ENCODE measurements around the gene PFAS. TPM values are rescaled to one million over a fixed set of nuclear protein-coding genes. Genes with fewer than 3 reads are reported as not detected.
"Not testable (repeated sequence)": the region's sequence is repeated elsewhere in the genome, so short reads cannot be mapped to it uniquely, and the experiment has no call there.

PFAS gene
- polyA plus RNA-seq (ENCODE audit: insufficient read length in 3 of 3) = 10 to 100 TPM; 35.3 to 43.0 (median 38.9) TPM

DNA sequence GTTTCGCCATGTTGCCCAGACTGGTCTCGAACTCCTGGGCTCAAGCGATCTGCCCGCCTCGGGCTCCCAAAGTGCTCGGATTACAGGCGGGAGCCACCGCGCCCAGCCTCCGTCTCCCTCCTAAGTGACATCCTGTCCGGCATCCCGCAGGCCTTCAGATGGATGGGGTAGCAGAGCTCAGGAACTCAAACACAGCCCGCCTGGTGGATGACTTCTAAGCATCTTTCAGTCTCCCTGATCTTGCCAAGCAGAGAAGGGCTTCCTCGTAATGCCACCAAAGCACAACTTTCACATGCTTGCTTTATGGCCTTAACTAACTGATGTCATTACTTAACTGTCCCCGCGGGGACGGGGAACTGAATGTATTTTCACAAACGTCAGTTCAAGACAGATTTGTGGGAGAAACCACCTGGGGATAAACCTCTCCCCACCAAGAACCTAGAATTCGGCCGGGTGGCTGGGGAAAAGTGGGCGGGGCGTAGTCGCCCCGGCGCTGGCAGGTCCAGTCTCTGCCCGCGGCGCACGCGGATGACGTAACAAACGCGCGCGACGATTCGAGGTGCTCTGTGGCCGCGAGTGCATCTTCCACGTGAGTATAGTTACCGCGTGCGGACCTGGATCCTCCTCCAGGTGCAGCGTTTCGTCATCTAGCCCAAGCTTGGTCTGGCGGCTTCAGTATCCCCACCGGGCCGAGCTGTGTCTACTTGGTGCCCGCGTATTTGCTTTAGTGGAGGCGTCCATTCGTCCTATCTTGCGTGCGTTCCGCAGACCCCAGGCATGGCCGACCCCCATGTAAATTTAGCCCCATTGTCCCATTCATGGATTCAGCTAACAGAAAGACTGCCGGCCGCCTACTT lies at the start of gene PFAS:
Gene PFAS, plus strand, starts transcription at position 539 of the 857 bp plus-strand sequence. CDS start 4,649 bp downstream, outside the sequence.
- peak; percentile 89 to 94 (median 93) for DNase-seq (ENCODE audit: low read depth in 3 of 3, low spot score in 2 of 3)

GRCh38 chr17:8204761-8205555 lies 44.1 kb upstream of the PFAS start:
- DNase-seq (ENCODE audit: low read depth in 3 of 3, low spot score in 2 of 3) = no peak

DNA sequence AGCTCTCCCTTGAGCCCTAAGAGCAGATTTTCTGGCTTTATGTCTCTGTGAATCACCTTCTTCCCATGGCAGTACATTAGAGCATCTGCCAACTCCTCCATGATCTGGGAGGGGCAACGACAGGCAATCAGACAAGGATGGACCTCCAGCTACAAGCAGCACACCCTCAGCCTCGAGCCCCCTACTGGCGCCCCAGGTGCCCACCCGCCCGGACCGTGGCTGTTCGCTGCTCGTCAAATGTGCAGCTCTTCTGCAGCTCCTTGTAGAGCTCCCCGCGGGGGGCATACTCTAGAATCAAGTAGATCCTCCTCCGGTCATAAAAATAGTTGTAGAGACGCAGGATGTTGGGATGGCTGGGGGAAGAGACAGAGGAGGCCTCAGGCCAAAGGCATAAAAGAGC lies 42.6 kb upstream of the PFAS start:
- DNase-seq (ENCODE audit: low read depth in 3 of 3, low spot score in 2 of 3) = no peak

- DNase-seq (ENCODE audit: low read depth in 3 of 3, low spot score in 2 of 3) = peak; percentile 93 to 98 (median 95)
Measured at GRCh38 chr17:8209907-8210760, 39.0 kb upstream of the PFAS start, which contains the start of gene AURKB. Gene AURKB, minus strand, starts transcription at chr17:8210575. Its CDS starts 351 bp downstream, at chr17:8210224.

- DNase-seq (ENCODE audit: low read depth in 3 of 3, low spot score in 2 of 3) = no peak
Measured at GRCh38 chr17:8210761-8211458, 38.2 kb upstream of the PFAS start.

- no peak for DNase-seq (ENCODE audit: low read depth in 3 of 3, low spot score in 2 of 3)
Measured at GRCh38 chr17:8212312-8213180, 36.5 kb upstream of the PFAS start.

DNA sequence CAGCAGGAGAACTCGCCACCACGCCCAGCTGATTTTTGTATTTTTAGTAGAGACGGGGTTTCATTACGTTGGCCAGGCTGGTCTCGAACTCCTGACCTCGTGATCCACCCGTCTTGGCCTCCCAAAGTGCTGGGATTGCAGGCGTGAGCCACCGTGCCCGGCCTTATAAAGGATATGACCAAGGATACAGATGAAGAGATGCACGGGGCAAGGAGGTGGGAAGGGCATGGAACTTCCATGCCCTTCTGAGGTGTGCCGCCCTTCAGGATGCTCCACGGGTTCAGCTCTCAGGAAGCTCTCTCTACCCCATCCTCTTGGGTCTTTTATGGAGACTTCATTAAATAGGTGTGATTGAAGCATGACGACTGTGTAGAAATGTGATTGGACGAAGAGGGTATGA lies 35.1 kb upstream of the PFAS start:
- not testable (repeated sequence) for DNase-seq (ENCODE audit: low read depth in 3 of 3, low spot score in 2 of 3)

- DNase-seq (ENCODE audit: low read depth in 3 of 3, low spot score in 2 of 3) = peak; percentile 93 to 96 (median 93)
Measured at GRCh38 chr17:8220783-8221662, 28.1 kb upstream of the PFAS start.

DNA sequence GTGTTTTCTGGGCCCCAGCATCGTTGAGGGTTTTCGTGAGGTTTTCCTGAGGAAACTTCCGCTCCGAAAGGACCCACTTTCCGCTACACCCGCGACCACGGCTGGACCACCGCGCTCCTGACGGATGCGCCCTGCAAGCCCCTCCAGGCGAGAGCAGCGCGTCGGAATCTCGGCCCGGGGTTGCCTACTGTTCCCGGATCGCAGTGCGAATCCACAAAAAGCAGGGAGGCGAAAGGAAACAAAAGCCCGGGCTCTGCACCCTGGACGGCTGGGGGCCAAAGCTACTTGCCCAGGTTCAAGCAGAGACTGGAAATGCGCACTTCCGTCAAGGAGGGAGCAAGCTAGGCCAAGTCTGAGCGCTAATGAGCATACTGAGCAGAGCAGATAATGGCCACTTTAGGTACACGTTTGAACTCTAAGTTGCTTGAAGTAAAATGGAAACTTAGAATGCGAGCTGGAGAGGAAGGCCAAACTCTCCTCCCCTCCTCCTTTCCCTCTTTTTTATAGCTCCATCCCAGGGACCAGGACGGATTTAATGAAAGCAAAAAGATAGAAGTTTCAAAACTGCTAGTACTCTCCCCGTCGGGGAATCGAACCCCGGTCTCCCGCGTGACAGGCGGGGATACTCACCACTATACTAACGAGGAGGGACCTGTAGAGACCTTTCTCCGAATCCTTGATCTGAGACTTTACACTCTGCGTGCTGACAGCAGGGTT lies 27.3 kb upstream of the PFAS start:
- DNase-seq (ENCODE audit: low read depth in 3 of 3, low spot score in 2 of 3) = peak; percentile 90 to 95 (median 94)

GRCh38 chr17:8222380-8222629 lies 26.8 kb upstream of the PFAS start:
- no peak for DNase-seq (ENCODE audit: low read depth in 3 of 3, low spot score in 2 of 3)

DNA sequence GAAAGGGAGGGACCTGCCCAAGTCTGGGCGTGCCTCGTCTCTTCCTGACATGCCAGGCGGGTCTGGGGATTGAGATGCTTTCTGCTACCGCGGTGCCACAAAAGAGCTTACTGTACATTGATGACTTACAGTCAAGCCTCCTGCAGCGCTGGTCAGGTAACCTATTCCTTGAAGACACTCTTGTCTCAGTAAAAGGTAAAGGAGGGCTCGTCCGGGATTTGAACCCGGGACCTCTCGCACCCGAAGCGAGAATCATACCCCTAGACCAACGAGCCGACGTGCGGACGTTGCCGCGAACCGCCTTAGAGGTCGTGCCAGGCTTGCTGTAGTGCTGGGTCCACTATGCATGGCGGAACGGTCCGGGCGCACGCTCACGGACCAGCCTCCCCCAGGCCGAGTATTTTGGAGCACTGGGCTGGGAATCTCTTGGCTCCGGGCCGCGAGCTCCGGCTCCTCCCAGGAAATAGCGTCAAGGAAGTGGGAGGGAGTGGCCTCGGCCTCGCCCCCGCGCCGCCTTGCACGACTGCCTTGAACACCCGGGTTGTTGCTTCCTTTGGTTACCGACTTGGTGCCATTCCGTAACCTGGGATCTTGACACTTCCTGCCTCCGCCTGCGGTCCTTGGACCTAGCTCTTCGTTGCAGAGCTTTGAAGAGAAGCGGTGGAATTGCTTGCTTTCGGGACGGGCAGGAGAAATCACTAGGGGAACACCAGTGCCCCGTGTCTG lies 26.3 kb upstream of the PFAS start:
- DNase-seq (ENCODE audit: low read depth in 3 of 3, low spot score in 2 of 3) = peak; percentile 68 to 82 (median 76)

DNA sequence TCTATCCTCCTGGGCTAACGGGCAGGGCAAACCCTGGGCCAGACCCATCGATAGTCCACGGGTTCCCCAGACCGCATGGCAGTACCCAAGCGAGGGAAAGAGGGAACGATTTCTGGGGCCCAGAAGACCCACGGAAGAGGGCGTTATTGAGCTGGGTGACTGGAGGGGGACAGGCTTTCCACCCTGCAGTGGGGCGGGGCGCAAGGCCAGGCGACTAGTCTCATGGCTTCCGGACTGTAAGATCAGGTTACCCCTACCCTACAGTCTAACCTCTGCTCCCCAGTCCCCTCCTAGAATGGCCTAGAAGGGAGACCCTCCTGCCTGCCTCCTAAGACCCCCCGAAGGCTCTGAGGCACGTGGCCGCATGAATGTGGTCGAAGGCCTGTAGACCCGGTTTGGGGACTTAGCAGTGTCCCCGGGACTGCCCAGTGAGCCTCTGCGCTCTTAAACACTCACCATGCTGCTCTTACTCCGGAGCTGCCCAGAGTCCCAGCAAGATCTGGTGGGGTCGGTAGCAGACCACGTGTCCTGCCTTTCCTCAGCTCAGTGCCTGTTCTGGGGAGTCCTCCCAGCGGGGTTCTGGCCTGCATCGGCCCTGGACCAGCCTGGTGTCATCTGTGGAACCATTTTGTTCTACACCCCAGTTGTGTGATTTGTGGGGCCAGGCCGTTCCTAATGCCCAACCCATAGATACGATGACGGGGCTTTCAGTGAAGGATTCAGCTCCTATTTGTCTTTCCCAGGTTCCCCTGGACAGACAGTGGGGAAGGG lies 25.5 kb upstream of the PFAS start:
- no peak for DNase-seq (ENCODE audit: low read depth in 3 of 3, low spot score in 2 of 3)

DNA sequence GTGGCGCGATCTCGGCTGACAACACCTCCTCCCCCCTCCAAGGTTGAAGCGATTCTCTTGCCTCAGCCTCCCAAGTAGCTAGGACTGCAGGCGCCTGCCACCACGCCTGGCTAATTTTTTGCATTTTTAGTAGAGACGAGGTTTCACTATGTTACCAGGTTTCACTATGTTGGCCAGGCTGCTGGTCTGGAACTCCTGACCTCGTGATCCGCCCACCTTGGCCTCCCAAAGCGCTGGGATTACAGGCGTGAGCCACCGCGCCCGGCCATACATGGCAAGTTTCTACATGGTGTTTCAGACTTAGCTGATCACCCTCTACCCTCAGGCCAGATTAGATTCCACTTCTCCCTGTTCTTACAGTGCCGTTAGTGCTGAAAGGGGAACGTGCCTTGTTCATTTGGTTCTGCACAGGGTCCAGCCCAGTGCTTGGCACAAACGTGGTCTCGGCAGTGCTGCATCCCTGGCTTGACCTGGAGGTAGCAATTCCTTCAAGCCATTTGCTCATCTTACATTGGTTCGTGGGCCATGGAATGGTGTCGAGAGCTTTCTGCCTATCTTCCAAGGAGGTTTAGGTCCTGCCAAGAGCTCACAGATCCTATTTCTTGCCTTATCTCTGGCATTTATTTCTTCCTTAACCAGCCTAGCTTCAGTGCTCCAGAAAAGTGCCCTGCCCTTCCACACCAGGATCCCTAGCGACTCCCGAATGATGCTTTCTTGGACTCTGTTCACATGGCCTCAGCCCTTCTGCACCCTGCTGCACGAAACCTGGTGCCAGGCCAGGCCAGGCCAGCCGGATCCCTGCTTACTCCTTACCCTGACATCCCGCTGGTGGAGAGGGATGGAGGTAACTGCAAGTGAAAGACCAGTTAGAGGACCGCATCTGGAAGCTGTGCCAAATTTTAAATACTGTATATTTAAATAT lies 23.9 kb upstream of the PFAS start:
- DNase-seq (ENCODE audit: low read depth in 3 of 3, low spot score in 2 of 3) = no peak

- no peak for DNase-seq (ENCODE audit: low read depth in 3 of 3, low spot score in 2 of 3)
Measured at GRCh38 chr17:8225813-8226535, 23.1 kb upstream of the PFAS start.
